Umbilical cord (tissue), 2 donors: ENCODE results near the gene KCNIP3. TPM values are rescaled to one million over a fixed set of nuclear protein-coding genes. Genes with fewer than 3 reads are reported as not detected.
A peak's percentile ranks its signal among the peaks of the same experiment; 100 is the strongest.
"Not testable (repeated sequence)": the region's sequence is repeated elsewhere in the genome, so short reads cannot be mapped to it uniquely, and the experiment has no call there.

ENCODE experiments used
- DNase-seq: peaks from one replicate; pipeline ENCODE4 v3.0.0-alpha.2; 2015; ENCODE audit warnings: low spot score
- total RNA-seq: library from RNA; depleted of rRNA; stranded (reverse); fragments of >200 nt; gene quantifications from one replicate; pipeline ENCODE4 v1.2.3, GENCODE V29; 2014; ENCODE audit warnings: low replicate concordance; ENCODE audit not compliant: insufficient read depth

Gene KCNIP3
- total RNA-seq, 1 donor from 2014 or later = 12.5 TPM

- peak; percentile 34 for DNase-seq
Observed at GRCh38 chr2:95346738-95347671, 49.9 kb downstream of the KCNIP3 start.

GRCh38 chr2:95347681-95348608 lies 50.8 kb downstream of the KCNIP3 start:
- DNase-seq = no peak

GRCh38 chr2:95348609-95349567 lies 51.7 kb downstream of the KCNIP3 start:
- peak; percentile 54 for DNase-seq

GRCh38 chr2:95349568-95350322 lies 52.6 kb downstream of the KCNIP3 start:
- no peak for DNase-seq

GRCh38 chr2:95350368-95350767 lies 53.2 kb downstream of the KCNIP3 start:
- DNase-seq = no peak

GRCh38 chr2:95350774-95351597 lies 53.8 kb downstream of the KCNIP3 start:
- DNase-seq = no peak

- no peak for DNase-seq
Observed at GRCh38 chr2:95351598-95351915, 54.4 kb downstream of the KCNIP3 start.

- DNase-seq = no peak
Observed at GRCh38 chr2:95352310-95353054, 55.3 kb downstream of the KCNIP3 start.

GRCh38 chr2:95353055-95353575 lies 56.0 kb downstream of the KCNIP3 start:
- DNase-seq = no peak

GRCh38 chr2:95353613-95354468 lies 56.7 kb downstream of the KCNIP3 start:
- DNase-seq = no peak

GRCh38 chr2:95354469-95354901 lies 57.3 kb downstream of the KCNIP3 start:
- no peak for DNase-seq

GRCh38 chr2:95354925-95355324 lies 57.8 kb downstream of the KCNIP3 start:
- no peak for DNase-seq

- DNase-seq = not testable (repeated sequence)
Observed at GRCh38 chr2:95355486-95355885, 58.3 kb downstream of the KCNIP3 start.

GRCh38 chr2:95356821-95357700 lies 59.9 kb downstream of the KCNIP3 start:
- no peak for DNase-seq

GRCh38 chr2:95357717-95358280 lies 60.7 kb downstream of the KCNIP3 start:
- DNase-seq = no peak

- DNase-seq = peak; percentile 81
Observed at GRCh38 chr2:95359031-95359430, 61.9 kb downstream of the KCNIP3 start.
